Stimulated activated CD8-positive, alpha-beta memory T cell treated with anti-CD3 and anti-CD28 coated beads, Interleukin-4, amount 100 ng/mL, for 48 hours (primary cell): Measurements from ENCODE around the gene ATP6V1B1.
A peak's percentile ranks its signal among the peaks of the same experiment; 100 is the strongest.

ENCODE experiments used
- DNase-seq: peaks from one replicate; pipeline ENCODE4 v3.0.0-alpha.2; 2020

Gene ATP6V1B1

GRCh38 chr2:70902067-70902442 is 33.6 kb upstream of the ATP6V1B1 start:
- no peak for DNase-seq

GRCh38 chr2:70902579-70902978 is 33.1 kb upstream of the ATP6V1B1 start:
- no peak for DNase-seq

GRCh38 chr2:70903171-70903570 is 32.5 kb upstream of the ATP6V1B1 start:
- no peak for DNase-seq

GRCh38 chr2:70903641-70904340 is 31.9 kb upstream of the ATP6V1B1 start:
- no peak for DNase-seq

- DNase-seq = no peak
Measured at GRCh38 chr2:70904371-70905216, 31.1 kb upstream of the ATP6V1B1 start.

- no peak for DNase-seq
Measured at GRCh38 chr2:70905443-70906421, 30.0 kb upstream of the ATP6V1B1 start.

GRCh38 chr2:70906439-70907005 is 29.2 kb upstream of the ATP6V1B1 start:
- no peak for DNase-seq

GRCh38 chr2:70907130-70908057 is 28.3 kb upstream of the ATP6V1B1 start:
- DNase-seq = no peak

- DNase-seq = no peak
Measured at GRCh38 chr2:70916291-70916690, 19.4 kb upstream of the ATP6V1B1 start.

- DNase-seq = no peak
Measured at GRCh38 chr2:70918016-70918415, 17.7 kb upstream of the ATP6V1B1 start.

- DNase-seq = peak; percentile 91
Measured at GRCh38 chr2:70919672-70920366, 15.9 kb upstream of the ATP6V1B1 start.

GRCh38 chr2:70920367-70920715 is 15.4 kb upstream of the ATP6V1B1 start:
- DNase-seq = no peak

- DNase-seq = no peak
Measured at GRCh38 chr2:70921031-70921430, 14.7 kb upstream of the ATP6V1B1 start.

GRCh38 chr2:70921839-70922234 is 13.9 kb upstream of the ATP6V1B1 start:
- DNase-seq = no peak

- no peak for DNase-seq
Measured at GRCh38 chr2:70922235-70923234, 13.2 kb upstream of the ATP6V1B1 start.

- DNase-seq = no peak
Measured at GRCh38 chr2:70923378-70924015, 12.2 kb upstream of the ATP6V1B1 start.

- peak; percentile 9 for DNase-seq
Measured at GRCh38 chr2:70926042-70926441, 9.7 kb upstream of the ATP6V1B1 start.

GRCh38 chr2:70927138-70927537 is 8.6 kb upstream of the ATP6V1B1 start:
- no peak for DNase-seq

GRCh38 chr2:70927641-70928040 is 8.1 kb upstream of the ATP6V1B1 start:
- peak; percentile 5 for DNase-seq
